Measurements from ENCODE around the gene BRPF1.
"Not testable (repeated sequence)": the region's sequence is repeated elsewhere in the genome, so short reads cannot be mapped to it uniquely, and the experiment has no call there.

BRPF1 gene

GRCh38 chr3:9769426-9770275 lies 38.1 kb downstream of the BRPF1 start, which contains the start of gene CAMK1:
TSS of gene CAMK1 (minus strand) at chr3:9769947. CDS start at chr3:9767749, 2,198 bp downstream.
- DNase-seq: peak; percentile 63

GRCh38 chr3:9770276-9770812 lies 38.8 kb downstream of the BRPF1 start:
- DNase-seq: no peak

GRCh38 chr3:9771007-9771406 lies 39.5 kb downstream of the BRPF1 start:
- DNase-seq: not testable (repeated sequence)

GRCh38 chr3:9776896-9777693 lies 45.6 kb downstream of the BRPF1 start:
- DNase-seq: no peak

GRCh38 chr3:9777694-9778021 lies 46.1 kb downstream of the BRPF1 start:
- DNase-seq: no peak

GRCh38 chr3:9778143-9779074 lies 46.9 kb downstream of the BRPF1 start:
- DNase-seq: peak; percentile 52

GRCh38 chr3:9779075-9779593 lies 47.6 kb downstream of the BRPF1 start:
- no peak for DNase-seq

GRCh38 chr3:9779721-9780457 lies 48.4 kb downstream of the BRPF1 start:
- no peak for DNase-seq

GRCh38 chr3:9780458-9780812 lies 48.9 kb downstream of the BRPF1 start:
- no peak for DNase-seq

- DNase-seq: no peak
Observed at GRCh38 chr3:9780910-9781309, 49.4 kb downstream of the BRPF1 start.

- DNase-seq: no peak
Observed at GRCh38 chr3:9781551-9781950, 50.0 kb downstream of the BRPF1 start.

- no peak for DNase-seq
Observed at GRCh38 chr3:9781978-9782603, 50.6 kb downstream of the BRPF1 start.

GRCh38 chr3:9782770-9783169 lies 51.2 kb downstream of the BRPF1 start:
- no peak for DNase-seq

- DNase-seq: no peak
Observed at GRCh38 chr3:9783954-9784353, 52.4 kb downstream of the BRPF1 start.

GRCh38 chr3:9784965-9785364 lies 53.4 kb downstream of the BRPF1 start:
- DNase-seq: no peak

- DNase-seq: no peak
Observed at GRCh38 chr3:9785602-9786001, 54.1 kb downstream of the BRPF1 start.

- no peak for DNase-seq
Observed at GRCh38 chr3:9786209-9786739, 54.7 kb downstream of the BRPF1 start.

- DNase-seq: no peak
Observed at GRCh38 chr3:9786825-9787669, 55.5 kb downstream of the BRPF1 start.

GRCh38 chr3:9787714-9788113 lies 56.2 kb downstream of the BRPF1 start:
- DNase-seq: no peak

GRCh38 chr3:9791127-9791526 lies 59.6 kb downstream of the BRPF1 start:
- DNase-seq: no peak
